Neural progenitor cell (in vitro differentiated cells): ENCODE results near the gene HEATR5B. TPM values are rescaled to one million over a fixed set of nuclear protein-coding genes. Genes with fewer than 3 reads are reported as not detected.
A peak's percentile ranks its signal among the peaks of the same experiment; 100 is the strongest.

ENCODE experiments used
- DNase-seq: peaks from one replicate; pipeline ENCODE4 v3.0.0-alpha.2; 2016; ENCODE audit warnings: low spot score
- H2AFZ ChIP-seq: fragments of 200-600 bp; sonication (generic); replicated peaks from 2 replicates; pipeline ENCODE4 v1.6.1; 2016; ENCODE audit warnings: antibody characterized with exemption
- H3F3A ChIP-seq: fragments of 200-600 bp; sonication (generic); 2 replicates; pipeline ENCODE4 v1.6.1; 2016; ENCODE audit warnings: antibody characterized with exemption, low read depth
- H3K27ac ChIP-seq: fragments of 200-600 bp; sonication (generic); 2 replicates; pipeline ENCODE4 v1.5.1; 2016; ENCODE audit warnings: mild to moderate bottlenecking
- H3K27me3 ChIP-seq: fragments of 200-600 bp; sonication (generic); 2 replicates; pipeline ENCODE4 v1.6.1; 2016; ENCODE audit warnings: mild to moderate bottlenecking, moderate library complexity
- H3K36me3 ChIP-seq: fragments of 200-600 bp; sonication (generic); 2 replicates; pipeline ENCODE4 v1.5.1; 2016
- H3K4me1 ChIP-seq: fragments of 200-600 bp; sonication (generic); 2 replicates; pipeline ENCODE4 v1.6.1; 2016; ENCODE audit warnings: mixed run types
- H3K4me2 ChIP-seq: fragments of 200-600 bp; sonication (generic); 2 replicates; pipeline ENCODE4 v1.6.1; 2016
- H3K4me3 ChIP-seq: fragments of 200-600 bp; sonication (generic); 2 replicates; pipeline ENCODE4 v1.5.1; 2016
- H3K79me2 ChIP-seq: fragments of 200-600 bp; sonication (generic); 2 replicates; pipeline ENCODE4 v1.6.1; 2016; ENCODE audit warnings: low read depth
- H3K9ac ChIP-seq: fragments of 200-600 bp; sonication (generic); 2 replicates; pipeline ENCODE4 v1.6.1; 2016
- H3K9me3 ChIP-seq: fragments of 200-600 bp; sonication (generic); 2 replicates; pipeline ENCODE4 v1.5.1; 2016; ENCODE audit warnings: low read depth
- H4K20me1 ChIP-seq: fragments of 200-600 bp; sonication (generic); 2 replicates; pipeline ENCODE4 v1.6.1; 2016; ENCODE audit warnings: low read depth
- H3K27ac Mint-ChIP-seq: 3 replicates; pipeline ENCODE4 v1.8.0; 2021; ENCODE audit warnings: mixed read lengths
- H3K27me3 Mint-ChIP-seq: 2 replicates; pipeline ENCODE4 v1.8.0; 2022; ENCODE audit warnings: low read depth, mild to moderate bottlenecking, inconsistent platforms, moderate library complexity, mixed read lengths; ENCODE audit not compliant: insufficient read depth
- H3K36me3 Mint-ChIP-seq: 3 replicates; pipeline ENCODE4 v1.8.0; 2021; ENCODE audit warnings: mixed read lengths
- H3K4me1 Mint-ChIP-seq: 3 replicates; pipeline ENCODE4 v1.8.0; 2021; ENCODE audit warnings: mixed read lengths
- H3K4me3 Mint-ChIP-seq: 3 replicates; pipeline ENCODE4 v1.8.0; 2021; ENCODE audit warnings: mild to moderate bottlenecking, moderate library complexity, mixed read lengths
- H3K9me3 Mint-ChIP-seq: 3 replicates; pipeline ENCODE4 v1.8.0; 2020; ENCODE audit warnings: mixed read lengths
- CTCF ChIP-seq: fragments of 200-600 bp; sonication (generic); IDR thresholded peaks from 2 replicates; pipeline ENCODE4 v1.5.1; 2017; ENCODE audit warnings: antibody characterized with exemption, mild to moderate bottlenecking
- EZH2 ChIP-seq: fragments of 200-600 bp; sonication (generic); IDR thresholded peaks from 2 replicates; pipeline ENCODE4 v1.6.1; 2017; ENCODE audit warnings: antibody characterized with exemption, mild to moderate bottlenecking, moderate library complexity
- EZH2phosphoT487 ChIP-seq: fragments of 200-600 bp; sonication (generic); IDR thresholded peaks from 2 replicates; pipeline ENCODE4 v1.6.1; 2017; ENCODE audit warnings: antibody characterized with exemption
- total RNA-seq: library from RNA; depleted of rRNA; stranded (reverse); fragments of >200 nt; gene quantifications from 2 replicates; pipeline ENCODE4 v1.2.3, GENCODE V29; 2015; ENCODE audit warnings: low replicate concordance

Gene HEATR5B
- total RNA-seq, 1 donor from 2014 or later: 23.7 TPM

DNA sequence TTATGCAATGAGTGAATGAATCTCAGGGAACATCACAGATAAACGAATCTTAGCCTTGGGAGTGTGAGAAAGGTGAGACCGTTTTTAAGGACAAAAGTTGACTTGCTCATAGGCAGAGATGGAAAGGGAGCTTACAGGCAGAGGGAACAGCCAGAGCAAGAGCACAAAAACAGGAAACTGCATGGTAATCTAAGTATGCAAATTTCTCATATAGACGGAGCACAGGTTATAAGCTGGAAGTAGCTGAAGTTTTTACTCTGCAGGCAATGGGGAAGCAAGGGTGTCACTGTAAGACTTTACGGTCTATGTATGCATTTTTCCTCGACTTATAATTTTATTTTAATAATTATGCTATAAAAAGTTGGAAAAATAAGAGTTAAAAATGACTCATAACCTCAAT is 73.0 kb downstream of the HEATR5B start:
- no peaks in the 10 kb centered on the region for H3K27me3 ChIP-seq
- no peaks in the 10 kb centered on the region for H3K9me3 ChIP-seq
- H2AFZ ChIP-seq: no peak overlapping the region
- Mint-ChIP-seq H3K36me3 (peaks cover 3% of the 10 kb centered on the region), H3K4me3 (no peak overlapping the region), H3K9me3 (no peaks in the 10 kb centered on the region), H3K4me1 (no peaks in the 10 kb centered on the region), H3K27me3 (no peaks in the 10 kb centered on the region), H3K27ac (no peak overlapping the region)
- no peaks in the 10 kb centered on the region for H3F3A ChIP-seq
- no peak overlapping the region for H3K9ac ChIP-seq
- H4K20me1 ChIP-seq: no peaks in the 10 kb centered on the region
- no peaks in the 10 kb centered on the region for H3K79me2 ChIP-seq
- H3K4me1 ChIP-seq: no peaks in the 10 kb centered on the region
- H3K27ac ChIP-seq: no peak overlapping the region
- H3K4me3 ChIP-seq: no peak overlapping the region
- H3K36me3 ChIP-seq: no peaks in the 10 kb centered on the region
- no peak overlapping the region for H3K4me2 ChIP-seq
- TF ChIP-seq CTCF: no peak
- no peak for DNase-seq

GRCh38 chr2:37005118-37005868 is 78.9 kb downstream of the HEATR5B start:
- Histone ChIP-seq H3K4me3 (no peak overlapping the region), H3K36me3 (peaks cover 5% of the 10 kb centered on the region), H3F3A (no peaks in the 10 kb centered on the region), H3K9ac (no peak overlapping the region), H4K20me1 (no peaks in the 10 kb centered on the region), H3K9me3 (no peaks in the 10 kb centered on the region), H3K27ac (no peak overlapping the region), H3K79me2 (no peaks in the 10 kb centered on the region), H3K27me3 (no peaks in the 10 kb centered on the region), H3K4me1 (no peaks in the 10 kb centered on the region), H3K4me2 (no peak overlapping the region), H2AFZ (no peak overlapping the region)
- no peaks in the 10 kb centered on the region for H3K27me3 Mint-ChIP-seq
- H3K9me3 Mint-ChIP-seq: no peaks in the 10 kb centered on the region
- peak; percentile 1 for DNase-seq
- TF ChIP-seq EZH2phosphoT487 (no peak), CTCF (no peak)
- H3K4me1 Mint-ChIP-seq: no peaks in the 10 kb centered on the region
- peaks cover 1% of the 10 kb centered on the region for H3K36me3 Mint-ChIP-seq
- H3K4me3 Mint-ChIP-seq: no peak overlapping the region
- H3K27ac Mint-ChIP-seq: no peak overlapping the region

- H3K4me2 ChIP-seq: no peak overlapping the region
- H3K4me3 Mint-ChIP-seq: no peak overlapping the region
- no peaks in the 10 kb centered on the region for H3K9me3 ChIP-seq
- H3K27ac ChIP-seq: no peak overlapping the region
- no peaks in the 10 kb centered on the region for H4K20me1 ChIP-seq
- no peak overlapping the region for H3K4me3 ChIP-seq
- TF ChIP-seq EZH2phosphoT487 (no peak), EZH2 (no peak), CTCF (no peak)
- H3K9me3 Mint-ChIP-seq: no peaks in the 10 kb centered on the region
- no peak overlapping the region for H3K9ac ChIP-seq
- H3K27me3 ChIP-seq: no peaks in the 10 kb centered on the region
- H3K79me2 ChIP-seq: no peaks in the 10 kb centered on the region
- H3K36me3 ChIP-seq: peaks cover 5% of the 10 kb centered on the region
- H3K4me1 ChIP-seq: no peaks in the 10 kb centered on the region
- DNase-seq: no peak
- no peaks in the 10 kb centered on the region for H3F3A ChIP-seq
- H3K27me3 Mint-ChIP-seq: peaks cover 2% of the 10 kb centered on the region
- H3K27ac Mint-ChIP-seq: no peak overlapping the region
- no peaks in the 10 kb centered on the region for H3K4me1 Mint-ChIP-seq
- H3K36me3 Mint-ChIP-seq: peaks cover 13% of the 10 kb centered on the region
- H2AFZ ChIP-seq: no peak overlapping the region
Observed at GRCh38 chr2:37000988-37001556, 83.1 kb downstream of the HEATR5B start.
